ENCODE measurements around the gene SAA1. TPM values are rescaled to one million over a fixed set of nuclear protein-coding genes. Genes with fewer than 3 reads are reported as not detected.
"Not testable (repeated sequence)": the region's sequence is repeated elsewhere in the genome, so short reads cannot be mapped to it uniquely, and the experiment has no call there.

Gene SAA1
- not detected in 2 replicates for total RNA-seq (2014; rRNA removed; shearing (Covaris generic))
- polyA plus RNA-seq (2014; cell fraction: nucleus; rRNA removed): not detected in 2 replicates

GRCh38 chr11:18265949-18266348 is at the start of gene SAA1:
TSS of gene SAA1 (plus strand) at chr11:18266264. CDS start at chr11:18266888, 624 bp downstream.
- DNase-seq (ENCODE audit: extremely low read depth, low read depth): no peak

DNA sequence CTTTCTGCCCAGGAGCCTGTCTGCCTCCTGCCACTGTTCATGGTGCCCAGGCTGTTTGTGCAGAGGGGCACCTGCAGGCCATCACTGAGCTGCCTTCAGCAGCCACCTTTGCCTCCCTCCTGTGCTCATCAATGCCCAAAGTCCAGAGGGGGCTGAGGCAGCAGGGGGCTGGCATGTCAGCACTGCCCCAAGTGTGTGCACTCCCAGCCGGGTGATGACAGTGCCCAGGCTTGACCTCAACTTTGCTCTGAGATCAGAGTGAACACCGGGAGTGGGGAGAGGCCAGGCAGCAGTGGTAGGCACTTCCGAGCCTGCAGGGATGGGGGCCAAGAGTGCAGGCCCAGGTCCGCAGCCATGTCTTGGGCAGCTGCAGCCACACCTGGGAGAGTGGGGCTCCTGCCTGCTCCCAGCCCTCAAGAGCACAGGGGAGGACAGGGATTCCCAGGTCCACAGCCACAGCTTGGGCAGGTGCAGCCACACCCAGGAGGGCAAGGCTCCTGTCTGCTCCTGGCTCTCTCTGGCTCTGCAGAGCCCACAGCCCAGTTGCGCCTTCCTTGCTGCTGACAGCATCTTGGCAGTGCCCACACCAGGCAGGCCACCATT is 44.7 kb upstream of the SAA1 start:
- no peak for DNase-seq (ENCODE audit: extremely low read depth, low read depth)

- DNase-seq (ENCODE audit: extremely low read depth, low read depth): no peak
Measured at GRCh38 chr11:18222814-18223421, 43.1 kb upstream of the SAA1 start.

GRCh38 chr11:18223591-18224387 is 42.3 kb upstream of the SAA1 start:
- no peak for DNase-seq (ENCODE audit: extremely low read depth, low read depth)

DNA sequence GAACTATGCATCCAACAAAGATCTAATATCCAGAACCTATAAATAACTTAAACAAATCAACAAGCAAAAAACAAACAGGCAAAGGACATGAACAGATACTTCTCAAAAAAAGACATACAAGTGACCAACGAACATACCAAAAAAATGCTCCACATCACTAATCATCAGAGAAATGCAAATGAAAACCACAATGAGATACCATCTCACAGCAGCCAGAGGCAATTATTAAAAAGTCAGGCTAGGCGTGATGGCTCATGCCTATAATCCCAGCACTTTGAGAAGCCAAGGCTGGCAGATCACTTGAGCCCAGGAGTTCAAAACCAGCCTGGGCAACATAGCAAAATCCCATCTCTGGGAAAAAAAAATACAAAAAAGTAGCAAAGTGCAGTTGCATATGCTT is 40.2 kb upstream of the SAA1 start:
- no peak for DNase-seq (ENCODE audit: extremely low read depth, low read depth)

DNA sequence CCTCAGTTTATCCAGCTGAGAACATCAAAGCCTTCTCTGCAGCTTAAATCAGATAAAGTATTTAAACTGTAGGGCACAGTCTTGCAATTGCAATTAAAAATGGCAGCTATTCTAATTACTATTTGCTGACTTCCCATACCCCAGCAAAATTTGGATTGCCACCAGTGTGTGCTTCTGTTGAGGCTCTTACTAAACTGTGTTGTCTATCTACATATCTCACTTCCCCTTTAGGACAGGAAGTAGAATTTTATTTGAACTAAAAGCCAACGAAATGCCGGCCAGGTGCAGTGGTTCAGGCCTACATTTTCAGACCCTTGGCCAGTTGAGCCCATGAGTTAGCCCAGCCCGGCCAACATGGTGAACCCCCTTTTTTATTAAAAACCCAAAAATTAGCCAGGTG is 36.6 kb upstream of the SAA1 start:
- DNase-seq (ENCODE audit: extremely low read depth, low read depth): no peak

DNA sequence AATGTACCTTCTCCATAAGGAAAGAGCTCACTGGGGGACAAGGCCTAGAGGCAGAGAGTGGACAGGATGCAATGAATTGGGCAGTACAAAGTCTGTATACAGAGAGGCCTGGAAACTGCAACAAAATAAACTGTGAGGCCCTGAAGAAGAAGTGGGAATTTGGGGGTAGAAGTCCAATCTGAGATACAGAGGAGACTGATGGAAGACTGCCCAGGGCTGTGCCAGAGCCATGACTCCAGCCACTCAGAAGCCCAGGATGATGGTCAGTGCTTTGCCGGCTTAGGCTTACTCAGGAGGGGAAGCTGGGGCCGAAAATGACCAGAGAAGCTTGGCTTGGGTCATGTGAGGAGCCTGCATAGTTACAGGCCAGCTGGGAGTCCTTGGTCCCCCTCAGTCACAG is 35.2 kb upstream of the SAA1 start:
- DNase-seq (ENCODE audit: extremely low read depth, low read depth): no peak

DNA sequence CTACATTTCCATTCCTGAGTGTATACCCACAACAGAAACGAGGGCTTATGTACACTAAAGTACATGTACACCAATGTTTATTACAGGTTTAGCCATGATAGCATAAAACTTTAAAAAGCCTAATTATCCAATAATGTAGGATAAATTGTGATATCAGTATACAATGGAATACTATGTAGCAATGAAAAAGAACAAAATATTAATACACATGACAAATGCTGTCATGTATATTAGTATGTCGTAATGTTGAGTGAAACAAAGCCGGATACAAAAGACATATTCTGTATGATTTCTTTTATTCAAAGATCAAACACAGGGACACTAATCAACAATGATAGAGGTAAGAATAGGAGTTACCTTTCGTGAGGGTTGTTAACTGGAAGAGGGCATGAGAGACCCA is 32.2 kb upstream of the SAA1 start:
- DNase-seq (ENCODE audit: extremely low read depth, low read depth): no peak

- no peak for DNase-seq (ENCODE audit: extremely low read depth, low read depth)
Measured at GRCh38 chr11:18235394-18236334, 30.4 kb upstream of the SAA1 start.

GRCh38 chr11:18236664-18237356 is 29.3 kb upstream of the SAA1 start, which contains the start of gene SAA4:
TSS of gene SAA4 (minus strand) at chr11:18236802. CDS start at chr11:18235926, 876 bp downstream.
- DNase-seq (ENCODE audit: extremely low read depth, low read depth): no peak

GRCh38 chr11:18239655-18240054 is 26.4 kb upstream of the SAA1 start:
- no peak for DNase-seq (ENCODE audit: extremely low read depth, low read depth)

GRCh38 chr11:18243783-18244362 is 22.2 kb upstream of the SAA1 start:
- peak; percentile 46 for DNase-seq (ENCODE audit: extremely low read depth, low read depth)

- DNase-seq (ENCODE audit: extremely low read depth, low read depth): no peak
Measured at GRCh38 chr11:18245396-18245795, 20.7 kb upstream of the SAA1 start.

GRCh38 chr11:18246379-18247190 is 19.5 kb upstream of the SAA1 start:
- not testable (repeated sequence) for DNase-seq (ENCODE audit: extremely low read depth, low read depth)

- not testable (repeated sequence) for DNase-seq (ENCODE audit: extremely low read depth, low read depth)
Measured at GRCh38 chr11:18247191-18247581, 18.9 kb upstream of the SAA1 start.

DNA sequence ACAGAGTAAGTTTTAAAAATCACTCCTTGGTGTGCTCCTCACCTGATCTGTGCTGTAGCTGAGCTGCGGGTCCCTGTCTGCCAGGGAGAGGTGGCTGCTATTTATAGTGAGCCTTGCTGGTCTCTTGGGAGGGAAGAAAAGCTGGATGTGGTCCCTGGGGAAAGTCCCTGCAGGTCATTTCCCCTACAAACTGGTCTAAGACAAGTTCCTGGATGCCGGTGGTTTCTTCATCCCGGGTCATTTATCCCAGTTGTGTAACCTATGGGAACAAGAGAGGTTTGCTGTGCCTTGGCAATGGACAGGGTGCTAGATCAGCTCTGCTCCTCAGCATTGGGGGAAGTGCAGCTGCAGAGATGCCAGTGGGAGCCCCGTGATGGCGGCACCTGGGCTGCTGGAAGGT is 17.5 kb upstream of the SAA1 start, which contains the start of gene SAA2:
Gene SAA2 (minus strand): TSS at position 108 of the 400 bp plus-strand sequence. CDS start 657 bp downstream, outside the sequence.
- DNase-seq (ENCODE audit: extremely low read depth, low read depth): no peak

- no peak for DNase-seq (ENCODE audit: extremely low read depth, low read depth)
Measured at GRCh38 chr11:18253233-18253632, 12.8 kb upstream of the SAA1 start.

DNA sequence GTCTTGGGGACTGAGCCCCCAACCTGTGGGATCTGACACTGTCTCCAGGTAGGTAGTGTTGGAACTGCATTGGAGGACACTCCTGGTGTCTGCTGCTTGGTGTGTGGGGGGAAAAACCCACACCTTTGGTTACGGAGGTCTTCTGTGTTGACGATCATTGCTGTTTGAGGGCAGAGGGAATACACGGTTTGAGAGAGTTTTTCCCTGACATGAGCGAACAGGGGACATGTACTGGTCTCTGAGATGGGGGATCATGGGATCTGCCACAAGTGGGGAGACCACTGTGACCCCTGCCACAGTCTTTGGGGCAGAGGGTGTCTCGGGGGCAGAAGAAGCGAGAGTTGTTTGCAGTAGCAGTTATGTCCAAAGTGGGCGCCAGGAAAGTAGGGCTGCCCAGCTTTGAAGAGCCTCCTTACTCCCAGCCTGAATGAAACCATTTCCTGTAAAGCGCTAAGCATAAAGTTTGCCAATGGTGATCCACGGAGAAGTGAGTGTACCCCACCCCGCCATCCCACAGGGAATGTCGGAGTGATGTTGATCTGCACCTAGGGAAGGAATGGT is 12.2 kb upstream of the SAA1 start:
- no peak for DNase-seq (ENCODE audit: extremely low read depth, low read depth)

Data from NCI-H460 (cell line).